HUES48 (cell line): ENCODE measurements around the gene DENND2A.

ENCODE experiments used
- H3K27ac ChIP-seq: one replicate; pipeline ENCODE4 v1.7.0; 2013; ENCODE audit warnings: low read depth, low read length, inconsistent platforms
- H3K27me3 ChIP-seq: 2 replicates; pipeline ENCODE4 v1.6.1; 2013; ENCODE audit warnings: mild to moderate bottlenecking, low read length; ENCODE audit not compliant: control insufficient read depth, insufficient read depth
- H3K36me3 ChIP-seq: 2 replicates; pipeline ENCODE4 v1.6.1; 2013; ENCODE audit warnings: low read length; ENCODE audit not compliant: control insufficient read depth, insufficient read depth
- H3K4me1 ChIP-seq: 2 replicates; pipeline ENCODE4 v1.6.1; 2013; ENCODE audit warnings: mild to moderate bottlenecking, low read length; ENCODE audit not compliant: control insufficient read depth, insufficient read depth
- H3K4me3 ChIP-seq: 2 replicates; pipeline ENCODE4 v1.5.1; 2013; ENCODE audit warnings: mild to moderate bottlenecking, low read depth, low read length
- H3K9ac ChIP-seq: 2 replicates; pipeline ENCODE4 v1.6.1; 2013; ENCODE audit warnings: mild to moderate bottlenecking, low read depth, low read length, moderate library complexity
- H3K9me3 ChIP-seq: 2 replicates; pipeline ENCODE4 v1.6.1; 2013; ENCODE audit warnings: low read length; ENCODE audit not compliant: control insufficient read depth, insufficient read depth

DENND2A gene, protein sequence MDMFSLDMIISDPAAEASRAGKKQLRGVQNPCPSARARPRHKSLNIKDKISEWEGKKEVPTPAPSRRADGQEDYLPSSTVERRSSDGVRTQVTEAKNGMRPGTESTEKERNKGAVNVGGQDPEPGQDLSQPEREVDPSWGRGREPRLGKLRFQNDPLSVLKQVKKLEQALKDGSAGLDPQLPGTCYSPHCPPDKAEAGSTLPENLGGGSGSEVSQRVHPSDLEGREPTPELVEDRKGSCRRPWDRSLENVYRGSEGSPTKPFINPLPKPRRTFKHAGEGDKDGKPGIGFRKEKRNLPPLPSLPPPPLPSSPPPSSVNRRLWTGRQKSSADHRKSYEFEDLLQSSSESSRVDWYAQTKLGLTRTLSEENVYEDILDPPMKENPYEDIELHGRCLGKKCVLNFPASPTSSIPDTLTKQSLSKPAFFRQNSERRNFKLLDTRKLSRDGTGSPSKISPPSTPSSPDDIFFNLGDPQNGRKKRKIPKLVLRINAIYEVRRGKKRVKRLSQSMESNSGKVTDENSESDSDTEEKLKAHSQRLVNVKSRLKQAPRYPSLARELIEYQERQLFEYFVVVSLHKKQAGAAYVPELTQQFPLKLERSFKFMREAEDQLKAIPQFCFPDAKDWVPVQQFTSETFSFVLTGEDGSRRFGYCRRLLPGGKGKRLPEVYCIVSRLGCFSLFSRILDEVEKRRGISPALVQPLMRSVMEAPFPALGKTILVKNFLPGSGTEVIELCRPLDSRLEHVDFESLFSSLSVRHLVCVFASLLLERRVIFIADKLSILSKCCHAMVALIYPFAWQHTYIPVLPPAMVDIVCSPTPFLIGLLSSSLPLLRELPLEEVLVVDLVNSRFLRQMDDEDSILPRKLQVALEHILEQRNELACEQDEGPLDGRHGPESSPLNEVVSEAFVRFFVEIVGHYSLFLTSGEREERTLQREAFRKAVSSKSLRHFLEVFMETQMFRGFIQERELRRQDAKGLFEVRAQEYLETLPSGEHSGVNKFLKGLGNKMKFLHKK

GRCh38 chr7:140640727-140641523 is at the start of gene DENND2A:
Gene DENND2A (minus strand): TSS chr7:140640813. CDS start chr7:140602397, 38,416 bp downstream.
- Histone ChIP-seq H3K4me1 (peaks cover 31% of the 10 kb centered on the region), H3K27ac (peak within 1 kb of the TSS; percentile 45), H3K27me3 (peaks cover 27% of the 10 kb centered on the region), H3K36me3 (no peaks in the 10 kb centered on the region), H3K9me3 (no peaks in the 10 kb centered on the region), H3K9ac (peak within 1 kb of the TSS; percentile 55), H3K4me3 (peak within 1 kb of the TSS; percentile 72)

- Histone ChIP-seq H3K27ac (no peak overlapping the region), H3K36me3 (no peaks in the 10 kb centered on the region), H3K4me1 (no peaks in the 10 kb centered on the region), H3K9me3 (no peaks in the 10 kb centered on the region), H3K27me3 (no peaks in the 10 kb centered on the region), H3K4me3 (no peak overlapping the region), H3K9ac (no peak overlapping the region)
Measured at GRCh38 chr7:140689199-140690152, 48.9 kb upstream of the DENND2A start.

DNA sequence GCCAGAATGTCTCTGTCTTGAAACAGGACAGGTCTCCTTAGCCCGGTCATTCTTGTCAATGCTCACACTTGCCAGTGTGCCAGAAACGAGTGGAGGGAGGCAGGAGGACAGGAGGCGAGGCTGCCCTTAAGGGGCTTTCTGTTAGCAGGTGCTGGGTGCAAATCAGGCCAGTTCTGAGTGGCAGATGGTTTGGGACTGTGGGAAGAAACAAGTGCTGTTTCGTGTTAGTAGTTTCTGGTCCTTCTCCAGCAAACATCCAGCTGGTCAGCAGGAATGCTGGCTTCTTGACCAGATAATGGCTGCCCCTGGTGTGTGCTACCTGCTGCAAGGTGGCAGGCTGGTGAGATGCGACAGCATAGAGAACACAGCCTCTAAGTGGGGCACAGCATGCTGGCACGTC is 47.7 kb upstream of the DENND2A start:
- H3K9me3 ChIP-seq: no peaks in the 10 kb centered on the region
- no peaks in the 10 kb centered on the region for H3K36me3 ChIP-seq
- H3K4me3 ChIP-seq: no peak overlapping the region
- no peaks in the 10 kb centered on the region for H3K27me3 ChIP-seq
- no peaks in the 10 kb centered on the region for H3K4me1 ChIP-seq
- no peak overlapping the region for H3K9ac ChIP-seq
- H3K27ac ChIP-seq: no peak overlapping the region

GRCh38 chr7:140686921-140687320 is 46.3 kb upstream of the DENND2A start:
- no peaks in the 10 kb centered on the region for H3K27me3 ChIP-seq
- no peaks in the 10 kb centered on the region for H3K9me3 ChIP-seq
- no peak overlapping the region for H3K27ac ChIP-seq
- H3K36me3 ChIP-seq: no peaks in the 10 kb centered on the region
- no peak overlapping the region for H3K9ac ChIP-seq
- H3K4me3 ChIP-seq: no peak overlapping the region
- no peaks in the 10 kb centered on the region for H3K4me1 ChIP-seq

DNA sequence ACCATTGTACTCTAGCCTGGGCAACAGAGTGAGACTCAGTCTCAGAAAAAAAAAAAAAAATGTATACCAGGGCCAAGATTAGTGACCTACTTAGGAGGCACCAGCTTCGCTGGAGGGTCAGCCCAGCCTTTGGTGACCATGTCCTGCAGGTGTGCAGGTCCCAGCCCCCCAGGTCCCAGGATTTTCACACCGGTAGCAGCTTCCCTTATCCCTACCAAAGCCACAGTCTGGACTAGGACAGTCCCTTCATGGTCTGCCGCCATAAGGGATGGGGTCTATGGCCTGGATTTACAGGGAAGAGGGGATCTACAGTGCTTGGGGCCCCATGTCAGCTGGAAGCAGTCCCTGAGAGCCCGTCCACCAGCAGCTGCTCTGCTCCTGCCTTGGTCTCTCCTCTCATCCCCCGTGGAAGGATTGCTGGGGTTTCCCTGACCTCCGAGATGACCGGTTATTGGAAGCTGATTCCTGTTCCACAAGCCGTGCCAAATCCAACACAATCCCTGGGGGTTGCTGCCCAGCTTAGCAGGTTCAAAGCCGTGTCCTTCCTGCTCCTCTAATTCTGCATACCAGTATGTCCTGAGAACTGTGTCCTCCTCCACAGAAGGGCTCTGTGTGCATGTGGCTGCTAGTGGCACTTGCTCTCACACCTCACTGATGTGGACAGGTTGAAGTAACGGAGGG is 44.9 kb upstream of the DENND2A start:
- Histone ChIP-seq H3K36me3 (peaks cover 5% of the 10 kb centered on the region), H3K9me3 (no peaks in the 10 kb centered on the region), H3K9ac (no peak overlapping the region), H3K27ac (no peak overlapping the region), H3K27me3 (no peaks in the 10 kb centered on the region), H3K4me3 (no peak overlapping the region), H3K4me1 (no peaks in the 10 kb centered on the region)

- H3K4me1 ChIP-seq: no peaks in the 10 kb centered on the region
- H3K9ac ChIP-seq: no peak overlapping the region
- no peaks in the 10 kb centered on the region for H3K27me3 ChIP-seq
- no peaks in the 10 kb centered on the region for H3K9me3 ChIP-seq
- no peak overlapping the region for H3K27ac ChIP-seq
- no peak overlapping the region for H3K4me3 ChIP-seq
- peaks cover 6% of the 10 kb centered on the region for H3K36me3 ChIP-seq
Measured at GRCh38 chr7:140684066-140684950, 43.7 kb upstream of the DENND2A start.

- Histone ChIP-seq H3K36me3 (peaks cover 6% of the 10 kb centered on the region), H3K27ac (no peak overlapping the region), H3K4me1 (no peaks in the 10 kb centered on the region), H3K27me3 (no peaks in the 10 kb centered on the region), H3K9me3 (no peaks in the 10 kb centered on the region), H3K4me3 (no peak overlapping the region), H3K9ac (no peak overlapping the region)
Measured at GRCh38 chr7:140683657-140684056, 43.0 kb upstream of the DENND2A start.

DNA sequence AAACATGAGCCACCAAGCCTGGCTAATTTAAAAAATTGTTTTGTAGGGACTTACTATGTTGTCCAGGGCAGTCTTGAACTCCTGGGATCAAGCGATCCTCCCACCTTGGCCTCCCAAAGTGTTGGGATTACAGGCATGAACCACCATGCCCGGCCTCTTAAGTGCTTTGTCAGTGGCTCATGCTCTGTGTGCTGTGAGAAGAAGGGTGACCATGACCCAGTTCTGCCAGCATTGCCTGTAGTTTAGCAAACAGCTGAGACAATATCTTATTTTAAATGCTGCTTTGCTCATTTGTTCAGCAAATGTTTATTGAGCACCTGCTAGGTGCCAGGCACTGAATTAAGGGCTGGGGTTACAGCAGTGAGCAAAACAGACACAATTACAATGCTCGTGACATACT is 41.2 kb upstream of the DENND2A start:
- no peak overlapping the region for H3K9ac ChIP-seq
- H3K4me3 ChIP-seq: no peak overlapping the region
- H3K9me3 ChIP-seq: no peaks in the 10 kb centered on the region
- peaks cover 6% of the 10 kb centered on the region for H3K36me3 ChIP-seq
- H3K27ac ChIP-seq: no peak overlapping the region
- no peaks in the 10 kb centered on the region for H3K27me3 ChIP-seq
- H3K4me1 ChIP-seq: no peaks in the 10 kb centered on the region

DNA sequence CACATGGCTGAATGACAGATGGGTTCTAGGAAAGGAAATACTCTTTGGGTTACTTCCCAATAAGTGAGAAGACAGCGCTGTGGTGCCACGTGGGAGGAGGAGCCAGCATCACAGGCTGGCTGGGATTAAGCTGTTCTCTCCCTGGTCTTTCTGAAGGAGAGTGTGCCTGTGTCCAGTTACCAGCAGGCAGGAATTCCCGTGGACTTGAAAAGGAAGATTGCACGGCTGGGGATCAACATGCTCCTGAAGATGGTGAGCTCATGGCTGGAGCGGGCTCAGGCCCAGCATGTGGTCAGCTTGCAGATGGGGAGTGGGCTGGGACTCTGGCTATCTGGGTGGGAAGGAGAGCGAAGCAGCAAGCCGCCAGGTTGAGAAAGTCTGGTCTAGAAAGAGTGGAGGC is 40.3 kb upstream of the DENND2A start:
- H3K9ac ChIP-seq: no peak overlapping the region
- no peaks in the 10 kb centered on the region for H3K4me1 ChIP-seq
- no peak overlapping the region for H3K4me3 ChIP-seq
- H3K27ac ChIP-seq: no peak overlapping the region
- no peaks in the 10 kb centered on the region for H3K27me3 ChIP-seq
- H3K36me3 ChIP-seq: peaks cover 6% of the 10 kb centered on the region
- no peaks in the 10 kb centered on the region for H3K9me3 ChIP-seq
